HepG2 (cell line): ENCODE measurements around the gene HSPA6. TPM values are rescaled to one million over a fixed set of nuclear protein-coding genes. Genes with fewer than 3 reads are reported as not detected.

Source experiments
- ATAC-seq: fragments of 200-7000 bp; cut with Tn5 transposase; 3 replicates; pipeline ENCODE4 v1.9.1; 2020; ENCODE audit warnings: mild to moderate bottlenecking, moderate library complexity
- BruUV-seq: library from RNA; stranded (reverse); fragments of 400-500 nt; replicated peaks from 2 replicates; lab custom pipeline; 2021; lab: Mats Ljungman, UMichigan
- CTCF ChIA-PET: fragments of 300-600 bp; formaldehyde crosslinking; extraction: SDS; loops from one replicate; lab custom pipeline; 2021; ENCODE audit warnings: low total read pairs, inconsistent platforms, low intra/inter-chr PET ratio; lab: Yijun Ruan, JAX
- POLR2A ChIA-PET: fragments of 350-600 bp; sonication (Branson Sonifier 250); formaldehyde crosslinking; loops from one replicate; lab custom pipeline; 2020; ENCODE audit warnings: antibody characterized with exemption, inconsistent platforms; lab: Yijun Ruan, JAX
- DNase-seq: peaks from one replicate; pipeline ENCODE4 v3.0.0-alpha.2; 2015; ENCODE audit warnings: low spot score
- FAIRE-seq: peaks from 3 replicates; lab custom pipeline; 2011; peaks lifted over from hg19 to GRCh38; lab: Jason Lieb, UNC
- H2AFZ ChIP-seq: one replicate; pipeline ENCODE4 v1.6.1; 2011; ENCODE audit warnings: low read length, inconsistent platforms
- H3K27ac ChIP-seq: fragments of 300-600 bp; 3 replicates; pipeline ENCODE4 v1.8.0; 2011; ENCODE audit warnings: mixed run types, mild to moderate bottlenecking, mixed read lengths, low read length, inconsistent platforms; ENCODE audit not compliant: insufficient read depth; ENCODE audit errors: extremely low read length
- H3K27me3 ChIP-seq, 2 experiments: fragments of 200-600 bp in 1 of 2; 2 replicates in 1 of 2; 3 replicates in 1 of 2; pipeline versions ENCODE4 v1.6.0 to v1.8.0; 2011; ENCODE audit warnings: low read length in 2 of 2, mild to moderate bottlenecking in 2 of 2, moderate library complexity in 2 of 2, inconsistent platforms in 1 of 2; ENCODE audit not compliant: insufficient read depth in 2 of 2, control insufficient read depth in 1 of 2
- H3K36me3 ChIP-seq, 2 experiments: fragments of 200-600 bp in 1 of 2; replicated peaks in 1 of 2; 2 replicates in 1 of 2; 3 replicates in 1 of 2; pipeline versions ENCODE4 v1.5.1 to v1.8.0; 2011; ENCODE audit warnings: low read length in 2 of 2, inconsistent platforms in 1 of 2; ENCODE audit not compliant: insufficient read depth in 2 of 2, control insufficient read depth in 1 of 2
- H3K4me1 ChIP-seq: 2 replicates; pipeline ENCODE4 v1.5.1; 2012; ENCODE audit warnings: low read length, inconsistent platforms; ENCODE audit not compliant: insufficient read depth
- H3K4me2 ChIP-seq: 2 replicates; pipeline ENCODE4 v1.6.0; 2011; ENCODE audit warnings: low read depth, low read length, inconsistent platforms
- H3K4me3 ChIP-seq, 3 experiments: fragments of 200-600 bp in 1 of 3; sonication (generic), shearing (Covaris generic) in 1 of 3; replicated peaks in 1 of 3; 2 replicates each; pipeline ENCODE4 v1.5.1; 2011 to 2016; ENCODE audit warnings: low read length in 3 of 3, inconsistent platforms in 2 of 3, low read depth in 2 of 3, mild to moderate bottlenecking in 2 of 3, control low read depth in 1 of 3, mixed read lengths in 1 of 3; ENCODE audit not compliant: insufficient read depth in 1 of 3
- H3K79me2 ChIP-seq: one replicate; pipeline ENCODE4 v1.6.1; 2011; ENCODE audit warnings: low read length, inconsistent platforms; ENCODE audit not compliant: insufficient read depth
- H3K9ac ChIP-seq: 2 replicates; pipeline ENCODE4 v1.6.0; 2011; ENCODE audit warnings: mild to moderate bottlenecking, low read depth, low read length, inconsistent platforms; ENCODE audit not compliant: insufficient read depth
- H3K9me3 ChIP-seq: 2 replicates; pipeline ENCODE4 v1.5.1; 2012; ENCODE audit warnings: mild to moderate bottlenecking, low read length
- H4K20me1 ChIP-seq: 2 replicates; pipeline ENCODE4 v1.6.0; 2011; ENCODE audit warnings: inconsistent platforms, mild to moderate bottlenecking, low read length, moderate library complexity; ENCODE audit not compliant: insufficient read depth
- CC2D1A ChIP-seq: sonication (generic); formaldehyde crosslinking; IDR thresholded peaks from 2 replicates; pipeline ENCODE4 v1.8.1; 2023; ENCODE audit warnings: mild to moderate bottlenecking, missing genetic modification reagents
- CTCF ChIP-seq: sonication (generic); formaldehyde crosslinking; IDR thresholded peaks from 2 replicates; pipeline ENCODE4 v1.5.0; 2020; ENCODE audit warnings: mild to moderate bottlenecking, missing genetic modification reagents, moderate library complexity
- HNRNPK ChIP-seq: fragments of 200-400 bp; formaldehyde crosslinking; IDR thresholded peaks from 2 replicates; pipeline ENCODE4 v1.6.1; 2018; ENCODE audit warnings: low read length, low read depth, moderate library complexity, mild to moderate bottlenecking; ENCODE audit not compliant: poor library complexity, severe bottlenecking
- MAFF ChIP-seq: IDR thresholded peaks from 2 replicates; pipeline ENCODE4 v1.6.1; 2011; ENCODE audit warnings: low read depth, low read length, improper control_type of control experiment
- MAFG ChIP-seq: sonication (generic); formaldehyde crosslinking; IDR thresholded peaks from 2 replicates; pipeline ENCODE4 v1.5.1; 2020; ENCODE audit warnings: mild to moderate bottlenecking, missing genetic modification reagents
- MAFK ChIP-seq, 2 experiments: IDR thresholded peaks in 1 of 2; conservative IDR thresholded peaks in 1 of 2; 2 replicates each; pipeline ENCODE4 v1.6.1; 2011; ENCODE audit warnings: improper control_type of control experiment in 2 of 2, low read length in 2 of 2
- MIER2 ChIP-seq: IDR thresholded peaks from 2 replicates; pipeline ENCODE4 v1.6.1; 2016; ENCODE audit warnings: missing biosample characterization, missing genetic modification reagents
- NAIF1 ChIP-seq: sonication (generic); formaldehyde crosslinking; IDR thresholded peaks from 2 replicates; pipeline ENCODE4 v1.5.0; 2020; ENCODE audit warnings: mild to moderate bottlenecking, missing genetic modification reagents, borderline replicate concordance
- RAD21 ChIP-seq: fragments of 450-650 bp; formaldehyde crosslinking; IDR thresholded peaks from 2 replicates; pipeline ENCODE4 v1.5.0; 2020; ENCODE audit warnings: mild to moderate bottlenecking
- STAG1 ChIP-seq: sonication (generic); formaldehyde crosslinking; IDR thresholded peaks from 2 replicates; pipeline ENCODE4 v1.4.0; 2020; ENCODE audit warnings: missing genetic modification reagents
- TCF12 ChIP-seq, 2 experiments: fragments of 450-650 bp in 1 of 2; sonication (generic) in 1 of 2; formaldehyde crosslinking in 1 of 2; IDR thresholded peaks; 2 replicates each; pipeline versions ENCODE4 v1.6.1 to v1.8.0; 2017 to 2022; ENCODE audit warnings: antibody characterized with exemption in 1 of 2, mild to moderate bottlenecking in 1 of 2, missing genetic modification reagents in 1 of 2, moderate library complexity in 1 of 2
- ZFP36L1 ChIP-seq: sonication (generic); formaldehyde crosslinking; IDR thresholded peaks from 2 replicates; pipeline ENCODE4 v1.8.0; 2022; ENCODE audit warnings: mild to moderate bottlenecking, missing genetic modification reagents, moderate library complexity
- ZNF780A ChIP-seq: sonication (generic); formaldehyde crosslinking; IDR thresholded peaks from 2 replicates; pipeline ENCODE4 v1.8.0; 2022; ENCODE audit warnings: mild to moderate bottlenecking, missing genetic modification reagents, moderate library complexity
- ZSCAN22 ChIP-seq: sonication (generic); formaldehyde crosslinking; IDR thresholded peaks from 2 replicates; pipeline ENCODE4 v1.4.0; 2020; ENCODE audit warnings: mild to moderate bottlenecking, missing genetic modification reagents
- WGBS: methylation state at CpG from one replicate; pipeline ENCODE4 v1.1.6; 2017; ENCODE audit warnings: low lambda C conversion rate; 5-methylcytosine and 5-hydroxymethylcytosine counted together
- in situ Hi-C: cut with HindIII; loops from 2 replicates; pipeline ENCODE4 v1.10.0; 2017; ENCODE audit warnings: low pct_unique_long_range_greater_than_20kb; ENCODE audit not compliant: extremely low pct_ligation_motif_present
- intact Hi-C: fragments of 100-400 bp; cut with micrococcal nuclease; formaldehyde crosslinking; loops from one replicate; pipeline ENCODE4 v1.10.0; 2022; ENCODE audit not compliant: unreplicated experiment
- polyA plus RNA-seq, 8 experiments: library from polyadenylated mRNA; depleted of rRNA in 3 of 8; stranded (reverse) in 7 of 8; unstranded in 1 of 8; fragments of >200 nt; fragmentation: Illumina TruSeq in 4 of 8; extraction: Trizol in 4 of 8; gene quantifications; 2 replicates each; pipeline versions ENCODE4 v1.2.1 to v1.2.3, GENCODE V29; 2011 to 2016; ENCODE audit warnings: low read depth in 4 of 8, missing spikeins in 1 of 8, mixed read lengths in 1 of 8; ENCODE audit not compliant: insufficient read depth in 1 of 8
- total RNA-seq, 5 experiments: library from RNA; depleted of rRNA; stranded (reverse); fragments of >200 nt; fragmentation: Illumina TruSeq; extraction: Trizol; gene quantifications; 2 replicates each; pipeline ENCODE4 v1.2.3, GENCODE V29; 2016; ENCODE audit warnings: low read depth in 1 of 5

Gene HSPA6
- total and polyA plus RNA-seq, 2 of the 13 experiments (the other 11 are each of a cell fraction or from before 2014, with no cell fraction given), result 0.07 TPM; not detected in 1

GRCh38 chr1:161486806-161487741, 37.3 kb upstream of the HSPA6 start:
- 46% methylated on average over 8 of the region's 8 CpGs for WGBS
- DNase-seq (peak; percentile 32), ATAC-seq (peak; percentile 54; the same call in 2 of the 3 replicates), FAIRE-seq (peak; percentile 30)
- intact Hi-C loops (loop anchor here (1.0 kb wide), 1 partner anchor 254 kb away; no protein-coding TSS in a partner anchor), in situ Hi-C loops (no loop called here)
- BruUV-seq, result no TSS peak
- H3K27ac ChIP-seq, result no peak overlapping the region
- H3K36me3 ChIP-seq, result no peaks in the 10 kb centered on the region
- no peaks in the 10 kb centered on the region for H3K79me2 ChIP-seq
- POLR2A ChIA-PET, result no interaction called here
- no peaks in the 10 kb centered on the region for H3K9me3 ChIP-seq
- no peaks in the 10 kb centered on the region for H4K20me1 ChIP-seq
- H3K4me1 ChIP-seq, result no peaks in the 10 kb centered on the region
- H3K4me3 ChIP-seq, result no peak overlapping the region
- H3K9ac ChIP-seq, result no peak overlapping the region
- no peak overlapping the region for H2AFZ ChIP-seq
- H3K27me3 ChIP-seq, result peaks cover 1 to 21% of the 10 kb centered on the region in 2 experiments; a peak in 3 of 5 replicates
- H3K4me2 ChIP-seq, result no peak overlapping the region
- CTCF ChIA-PET, result interaction anchor here (0.8 to 2.4 kb wide), 2 partner anchors 252 to 254 kb away, joined by 4 to 13 read pairs; no protein-coding TSS in a partner anchor
- TF ChIP-seq NAIF1 (CRISPR knock-in tag) (no peak), CC2D1A (CRISPR knock-in tag) (no peak), HNRNPK (no peak), ZNF780A (CRISPR knock-in tag) (no peak), MAFK (conservative IDR thresholded peaks at IDR 0.05 in 1 of 2, IDR thresholded peaks at IDR 0.05 in 1 of 2; ENCODE audit: low read length in 2 of 2) (peak; percentile 26 to 61; a peak in 3 of 4 replicates), ZSCAN22 (no peak), STAG1 (CRISPR knock-in tag) (peak; percentile 54), ZFP36L1 (CRISPR knock-in tag) (no peak), MIER2 (CRISPR knock-in tag) (no peak), MAFF (peak; percentile 34; the same call in 1 of the 2 replicates), TCF12 (IDR thresholded peaks at IDR 0.05) (no peak), TCF12 (CRISPR knock-in tag; IDR thresholded peaks at IDR 0.05) (no peak), RAD21 (CRISPR knock-in tag) (0 out of 2 replicates have a peak, but pooled peaks have one; percentile 25), MAFG (CRISPR knock-in tag) (no peak), CTCF (CRISPR knock-in tag) (peak; percentile 64)
